Trophoblast cell (in vitro differentiated cells and primary cell): Measurements from ENCODE around the gene C1orf35.

Experiments
- DNase-seq, 2 donors: peaks; one replicate each; pipeline ENCODE4 v3.0.0-alpha.2; 2016
- H2AFZ ChIP-seq: 2 replicates; pipeline ENCODE4 v1.6.1; 2013; ENCODE audit warnings: low read length, moderate library complexity, mild to moderate bottlenecking; ENCODE audit not compliant: insufficient read depth, poor library complexity
- H2AK5ac ChIP-seq: 2 replicates; pipeline ENCODE4 v1.6.1; 2013; ENCODE audit warnings: mild to moderate bottlenecking, low read length
- H2BK120ac ChIP-seq: 2 replicates; pipeline ENCODE4 v1.6.1; 2013; ENCODE audit warnings: low read length, mild to moderate bottlenecking, moderate library complexity; ENCODE audit not compliant: insufficient read depth, poor library complexity
- H2BK12ac ChIP-seq: 2 replicates; pipeline ENCODE4 v1.6.1; 2013; ENCODE audit warnings: mild to moderate bottlenecking, low read length, moderate library complexity
- H2BK5ac ChIP-seq: 2 replicates; pipeline ENCODE4 v1.6.1; 2013; ENCODE audit warnings: low read length, low read depth, moderate library complexity, mild to moderate bottlenecking; ENCODE audit not compliant: poor library complexity
- H3K14ac ChIP-seq: 2 replicates; pipeline ENCODE4 v1.6.1; 2013; ENCODE audit warnings: mild to moderate bottlenecking, low read length
- H3K18ac ChIP-seq: 2 replicates; pipeline ENCODE4 v1.6.1; 2013; ENCODE audit warnings: mild to moderate bottlenecking, low read length
- H3K23ac ChIP-seq: 2 replicates; pipeline ENCODE4 v1.6.1; 2013; ENCODE audit warnings: low read length
- H3K27ac ChIP-seq: 2 replicates; pipeline ENCODE4 v1.5.1; 2013; ENCODE audit warnings: low read depth, mild to moderate bottlenecking, inconsistent platforms, low read length, moderate library complexity
- H3K27me3 ChIP-seq: 2 replicates; pipeline ENCODE4 v1.6.1; 2013; ENCODE audit warnings: inconsistent platforms, mild to moderate bottlenecking, low read length, moderate library complexity; ENCODE audit not compliant: insufficient read depth
- H3K36me3 ChIP-seq, 2 experiments: 1 replicate in 1 of 2; 2 replicates in 1 of 2; pipeline ENCODE4 v1.6.1; 2013; ENCODE audit warnings: low read length in 2 of 2, mild to moderate bottlenecking in 2 of 2, moderate library complexity in 1 of 2; ENCODE audit not compliant: insufficient read depth in 2 of 2, control insufficient read depth in 1 of 2
- H3K4ac ChIP-seq: 2 replicates; pipeline ENCODE4 v1.6.1; 2013; ENCODE audit warnings: low read depth, mild to moderate bottlenecking, low read length, moderate library complexity
- H3K4me1 ChIP-seq, 2 experiments: 1 replicate in 1 of 2; 2 replicates in 1 of 2; pipeline ENCODE4 v1.6.1; 2013; ENCODE audit warnings: low read length in 2 of 2, mild to moderate bottlenecking in 2 of 2, moderate library complexity in 1 of 2; ENCODE audit not compliant: insufficient read depth in 2 of 2, control insufficient read depth in 1 of 2
- H3K4me2 ChIP-seq: 2 replicates; pipeline ENCODE4 v1.6.1; 2013; ENCODE audit warnings: inconsistent platforms, mild to moderate bottlenecking, low read length, moderate library complexity
- H3K4me3 ChIP-seq: 2 replicates; pipeline ENCODE4 v1.5.1; 2013; ENCODE audit warnings: mild to moderate bottlenecking, low read depth, low read length, inconsistent platforms
- H3K79me1 ChIP-seq: one replicate; pipeline ENCODE4 v1.6.1; 2013; ENCODE audit warnings: low read length
- H3K79me2 ChIP-seq: 2 replicates; pipeline ENCODE4 v1.6.1; 2013; ENCODE audit warnings: low read length, mild to moderate bottlenecking; ENCODE audit not compliant: control insufficient read depth, insufficient read depth, poor library complexity
- H3K9ac ChIP-seq: 2 replicates; pipeline ENCODE4 v1.6.1; 2013; ENCODE audit warnings: mild to moderate bottlenecking, low read length
- H3K9me3 ChIP-seq: 2 replicates; pipeline ENCODE4 v1.6.1; 2013; ENCODE audit warnings: low read depth, mild to moderate bottlenecking, control low read depth, inconsistent platforms, low read length; ENCODE audit not compliant: insufficient read depth
- H4K12ac ChIP-seq: 2 replicates; pipeline ENCODE4 v1.6.1; 2013; ENCODE audit warnings: low read depth, mild to moderate bottlenecking, low read length, moderate library complexity
- H4K8ac ChIP-seq: 2 replicates; pipeline ENCODE4 v1.6.1; 2013; ENCODE audit warnings: low read depth, mild to moderate bottlenecking, low read length, moderate library complexity
- H4K91ac ChIP-seq: one replicate; pipeline ENCODE4 v1.6.1; 2013; ENCODE audit warnings: low read depth, mild to moderate bottlenecking, low read length, moderate library complexity
- WGBS: extraction: QIAGEN DNeasy Blood & Tissue Kit; methylation state at CpG from one replicate; pipeline ENCODE4 v1.1.7; 2013; ENCODE audit warnings: missing lambda C conversion rate; ENCODE audit not compliant: insufficient read length, insufficient coverage; ENCODE audit errors: extremely low coverage; 5-methylcytosine and 5-hydroxymethylcytosine counted together

Gene C1orf35

GRCh38 chr1:228071839-228072657 is 31.1 kb downstream of the C1orf35 start:
- no peak overlapping the region for H4K12ac ChIP-seq
- H3K23ac ChIP-seq = no peak overlapping the region
- no peak overlapping the region for H4K91ac ChIP-seq
- H3K79me2 ChIP-seq = no peaks in the 10 kb centered on the region
- H3K9ac ChIP-seq = no peak overlapping the region
- no peak overlapping the region for H2AFZ ChIP-seq
- H3K18ac ChIP-seq = no peak overlapping the region
- H3K27me3 ChIP-seq = peaks cover 2% of the 10 kb centered on the region
- H3K4ac ChIP-seq = no peak overlapping the region
- no peak overlapping the region for H3K27ac ChIP-seq
- H4K8ac ChIP-seq = no peak overlapping the region
- no peaks in the 10 kb centered on the region for H3K79me1 ChIP-seq
- no peak overlapping the region for H2BK12ac ChIP-seq
- H2BK5ac ChIP-seq = no peak overlapping the region
- no peaks in the 10 kb centered on the region for H3K4me1 ChIP-seq
- no peak for DNase-seq
- H2BK120ac ChIP-seq = no peak overlapping the region
- H3K9me3 ChIP-seq = peaks cover 6% of the 10 kb centered on the region
- H3K4me3 ChIP-seq = no peak overlapping the region
- 100% methylated on average over 3 of the region's 7 CpGs for WGBS
- H3K4me2 ChIP-seq = no peak overlapping the region
- H3K14ac ChIP-seq = no peak overlapping the region
- no peaks in the 10 kb centered on the region for H3K36me3 ChIP-seq
- no peak overlapping the region for H2AK5ac ChIP-seq

GRCh38 chr1:228070851-228071250 is 32.3 kb downstream of the C1orf35 start:
- no peak overlapping the region for H2AK5ac ChIP-seq
- no peak for DNase-seq
- no peaks in the 10 kb centered on the region for H3K79me2 ChIP-seq
- H2BK5ac ChIP-seq = no peak overlapping the region
- H4K12ac ChIP-seq = no peak overlapping the region
- no peak overlapping the region for H3K18ac ChIP-seq
- no peak overlapping the region for H3K4ac ChIP-seq
- H3K27ac ChIP-seq = no peak overlapping the region
- H3K27me3 ChIP-seq = peaks cover 5% of the 10 kb centered on the region
- no peak overlapping the region for H2AFZ ChIP-seq
- no peak overlapping the region for H3K4me2 ChIP-seq
- no peak overlapping the region for H3K14ac ChIP-seq
- WGBS = 100% methylated on average over 2 of the region's 3 CpGs
- no peak overlapping the region for H3K23ac ChIP-seq
- no peaks in the 10 kb centered on the region for H3K79me1 ChIP-seq
- no peaks in the 10 kb centered on the region for H3K36me3 ChIP-seq
- peaks cover 6% of the 10 kb centered on the region for H3K9me3 ChIP-seq
- H3K4me3 ChIP-seq = no peak overlapping the region
- no peak overlapping the region for H4K91ac ChIP-seq
- no peak overlapping the region for H4K8ac ChIP-seq
- no peak overlapping the region for H3K9ac ChIP-seq
- no peak overlapping the region for H2BK12ac ChIP-seq
- H2BK120ac ChIP-seq = no peak overlapping the region
- no peaks in the 10 kb centered on the region for H3K4me1 ChIP-seq

GRCh38 chr1:228070173-228070572 is 33.0 kb downstream of the C1orf35 start:
- H3K27ac ChIP-seq = no peak overlapping the region
- no peaks in the 10 kb centered on the region for H3K79me1 ChIP-seq
- H3K9ac ChIP-seq = no peak overlapping the region
- no peak for DNase-seq
- no peaks in the 10 kb centered on the region for H3K79me2 ChIP-seq
- H3K23ac ChIP-seq = no peak overlapping the region
- no peak overlapping the region for H2BK120ac ChIP-seq
- no peak overlapping the region for H3K4me2 ChIP-seq
- no peaks in the 10 kb centered on the region for H3K4me1 ChIP-seq
- no peak overlapping the region for H3K4me3 ChIP-seq
- no peak overlapping the region for H3K18ac ChIP-seq
- H4K91ac ChIP-seq = no peak overlapping the region
- H2AK5ac ChIP-seq = no peak overlapping the region
- no peak overlapping the region for H4K12ac ChIP-seq
- no peak overlapping the region for H2AFZ ChIP-seq
- no peak overlapping the region for H2BK5ac ChIP-seq
- H2BK12ac ChIP-seq = no peak overlapping the region
- H3K27me3 ChIP-seq = peaks cover 5% of the 10 kb centered on the region
- peaks cover 6% of the 10 kb centered on the region for H3K9me3 ChIP-seq
- H3K14ac ChIP-seq = no peak overlapping the region
- WGBS = 100% methylated on average over 2 of the region's 2 CpGs
- no peak overlapping the region for H4K8ac ChIP-seq
- no peaks in the 10 kb centered on the region for H3K36me3 ChIP-seq
- no peak overlapping the region for H3K4ac ChIP-seq

- Histone ChIP-seq H3K23ac (no peak overlapping the region), H3K27me3 (peaks cover 5% of the 10 kb centered on the region), H2BK12ac (no peak overlapping the region), H2BK5ac (no peak overlapping the region), H3K14ac (no peak overlapping the region), H2BK120ac (no peak overlapping the region), H4K12ac (no peak overlapping the region), H2AK5ac (no peak overlapping the region), H4K91ac (no peak overlapping the region), H3K79me1 (no peaks in the 10 kb centered on the region), H3K18ac (no peak overlapping the region), H3K27ac (no peak overlapping the region), H3K79me2 (no peaks in the 10 kb centered on the region), H3K4me3 (no peak overlapping the region), H3K4me2 (no peak overlapping the region), H3K9me3 (peaks cover 6% of the 10 kb centered on the region), H3K4ac (no peak overlapping the region), H2AFZ (no peak overlapping the region), H3K4me1 (no peaks in the 10 kb centered on the region), H3K36me3 (no peaks in the 10 kb centered on the region), H3K9ac (no peak overlapping the region), H4K8ac (no peak overlapping the region)
- DNase-seq = no peak
- 100% methylated on average over 6 of the region's 7 CpGs for WGBS
Observed at GRCh38 chr1:228068359-228068758, 34.8 kb downstream of the C1orf35 start.
